Mesendoderm (in vitro differentiated cells): ENCODE data around the gene RNF150.

Source experiments
- DNase-seq: peaks from one replicate; pipeline ENCODE4 v3.0.0; 2013
- H2AK5ac ChIP-seq: 2 replicates; pipeline ENCODE4 v1.6.1; 2013; ENCODE audit warnings: low read length, inconsistent platforms
- H2BK120ac ChIP-seq: 2 replicates; pipeline ENCODE4 v1.6.1; 2013; ENCODE audit warnings: low read depth, mild to moderate bottlenecking, low read length, moderate library complexity, mixed read lengths
- H2BK15ac ChIP-seq: replicated peaks from 2 replicates; pipeline ENCODE4 v1.6.1; 2013; ENCODE audit warnings: low read depth, mild to moderate bottlenecking, moderate library complexity
- H2BK5ac ChIP-seq: 2 replicates; pipeline ENCODE4 v1.6.1; 2013; ENCODE audit warnings: low read length, inconsistent platforms
- H3K18ac ChIP-seq: 2 replicates; pipeline ENCODE4 v1.6.1; 2013; ENCODE audit warnings: mild to moderate bottlenecking, low read length, mixed read lengths
- H3K23ac ChIP-seq: one replicate; pipeline ENCODE4 v1.6.1; 2013; ENCODE audit warnings: low read length
- H3K27ac ChIP-seq: 2 replicates; pipeline ENCODE4 v1.5.1; 2013; ENCODE audit warnings: low read depth, mild to moderate bottlenecking, inconsistent platforms, low read length, moderate library complexity
- H3K27me3 ChIP-seq: 2 replicates; pipeline ENCODE4 v1.6.1; 2013; ENCODE audit warnings: low read length, control low read depth, mild to moderate bottlenecking, inconsistent platforms; ENCODE audit not compliant: insufficient read depth, poor library complexity
- H3K36me3 ChIP-seq: 2 replicates; pipeline ENCODE4 v1.6.1; 2013; ENCODE audit warnings: low read length, inconsistent platforms; ENCODE audit not compliant: control insufficient read depth, insufficient read depth
- H3K4ac ChIP-seq: one replicate; pipeline ENCODE4 v1.6.1; 2013; ENCODE audit warnings: low read depth, mild to moderate bottlenecking, low read length, moderate library complexity
- H3K4me1 ChIP-seq: 2 replicates; pipeline ENCODE4 v1.6.1; 2013; ENCODE audit warnings: low read depth, low read length, inconsistent platforms; ENCODE audit not compliant: control insufficient read depth
- H3K4me2 ChIP-seq: 2 replicates; pipeline ENCODE4 v1.6.1; 2013; ENCODE audit warnings: low read length
- H3K4me3 ChIP-seq: 2 replicates; pipeline ENCODE4 v1.5.1; 2013; ENCODE audit warnings: mild to moderate bottlenecking, low read length
- H3K56ac ChIP-seq: one replicate; pipeline ENCODE4 v1.6.1; 2013; ENCODE audit warnings: low read length
- H3K79me1 ChIP-seq: 2 replicates; pipeline ENCODE4 v1.6.1; 2013; ENCODE audit warnings: low read length, inconsistent platforms
- H3K79me2 ChIP-seq: 2 replicates; pipeline ENCODE4 v1.6.1; 2013; ENCODE audit warnings: mild to moderate bottlenecking, low read length; ENCODE audit not compliant: control insufficient read depth, insufficient read depth
- H3K9ac ChIP-seq: 2 replicates; pipeline ENCODE4 v1.6.1; 2013; ENCODE audit warnings: low read length, inconsistent platforms
- H4K5ac ChIP-seq: one replicate; pipeline ENCODE4 v1.6.1; 2013; ENCODE audit warnings: low read length
- H4K8ac ChIP-seq: one replicate; pipeline ENCODE4 v1.6.1; 2013; ENCODE audit warnings: low read depth, mild to moderate bottlenecking, control low read depth, low read length, moderate library complexity
- WGBS: extraction: QIAGEN DNeasy Blood & Tissue Kit; methylation state at CpG from one replicate; pipeline ENCODE4 v1.1.7; 2013; ENCODE audit warnings: low lambda C conversion rate, missing lambda C conversion rate; ENCODE audit not compliant: insufficient coverage; ENCODE audit errors: extremely low coverage; 5-methylcytosine and 5-hydroxymethylcytosine counted together

The RNF150 gene

GRCh38 chr4:140819610-140820009, 313.7 kb downstream of the RNF150 start:
- no peaks in the 10 kb centered on the region for H3K27me3 ChIP-seq
- WGBS: no CpG with 5 or more reads among the region's 1 CpG
- H3K4me3 ChIP-seq: no peak overlapping the region
- H2AK5ac ChIP-seq: no peak overlapping the region
- H2BK15ac ChIP-seq: no peak overlapping the region
- no peaks in the 10 kb centered on the region for H3K79me1 ChIP-seq
- DNase-seq: no peak
- H3K79me2 ChIP-seq: no peaks in the 10 kb centered on the region
- no peak overlapping the region for H2BK120ac ChIP-seq
- no peak overlapping the region for H4K8ac ChIP-seq
- no peaks in the 10 kb centered on the region for H3K36me3 ChIP-seq
- H3K18ac ChIP-seq: no peak overlapping the region
- H4K5ac ChIP-seq: no peak overlapping the region
- no peak overlapping the region for H3K9ac ChIP-seq
- H3K23ac ChIP-seq: no peak overlapping the region
- H3K4ac ChIP-seq: no peak overlapping the region
- peaks cover 3% of the 10 kb centered on the region for H3K4me1 ChIP-seq
- H2BK5ac ChIP-seq: no peak overlapping the region
- no peak overlapping the region for H3K27ac ChIP-seq
- H3K4me2 ChIP-seq: no peak overlapping the region
- no peak overlapping the region for H3K56ac ChIP-seq

- no peak for DNase-seq
- H3K27me3 ChIP-seq: no peaks in the 10 kb centered on the region
- no peak overlapping the region for H2BK15ac ChIP-seq
- H4K5ac ChIP-seq: no peak overlapping the region
- no peak overlapping the region for H3K56ac ChIP-seq
- H3K4ac ChIP-seq: no peak overlapping the region
- H3K4me1 ChIP-seq: peaks cover 3% of the 10 kb centered on the region
- no peak overlapping the region for H2BK120ac ChIP-seq
- no peak overlapping the region for H2BK5ac ChIP-seq
- H3K18ac ChIP-seq: no peak overlapping the region
- no peak overlapping the region for H3K4me3 ChIP-seq
- no peaks in the 10 kb centered on the region for H3K36me3 ChIP-seq
- H3K27ac ChIP-seq: no peak overlapping the region
- H3K9ac ChIP-seq: no peak overlapping the region
- H3K79me1 ChIP-seq: no peaks in the 10 kb centered on the region
- no peak overlapping the region for H2AK5ac ChIP-seq
- no CpG with 5 or more reads among the region's 1 CpG for WGBS
- no peak overlapping the region for H3K23ac ChIP-seq
- no peak overlapping the region for H4K8ac ChIP-seq
- H3K79me2 ChIP-seq: no peaks in the 10 kb centered on the region
- no peak overlapping the region for H3K4me2 ChIP-seq
Observed at GRCh38 chr4:140818433-140818832, 314.8 kb downstream of the RNF150 start.

- Histone ChIP-seq H3K79me1 (no peaks in the 10 kb centered on the region), H3K56ac (peak overlapping the region; percentile 11), H3K4me1 (peaks cover 3% of the 10 kb centered on the region), H3K4me2 (no peak overlapping the region), H3K79me2 (no peaks in the 10 kb centered on the region), H3K9ac (no peak overlapping the region), H3K4me3 (no peak overlapping the region), H3K27ac (no peak overlapping the region), H2BK5ac (no peak overlapping the region), H2BK15ac (no peak overlapping the region), H4K8ac (no peak overlapping the region), H3K36me3 (no peaks in the 10 kb centered on the region), H3K4ac (no peak overlapping the region), H3K23ac (no peak overlapping the region), H2BK120ac (no peak overlapping the region), H3K18ac (no peak overlapping the region), H4K5ac (no peak overlapping the region), H3K27me3 (no peaks in the 10 kb centered on the region), H2AK5ac (no peak overlapping the region)
- DNase-seq: peak; percentile 32
- WGBS: no CpG with 5 or more reads among the region's 5 CpGs
Observed at GRCh38 chr4:140816806-140817510, 316.3 kb downstream of the RNF150 start.

GRCh38 chr4:140813804-140814203, 319.5 kb downstream of the RNF150 start:
- WGBS: no CpG with 5 or more reads among the region's 2 CpGs
- no peak overlapping the region for H4K5ac ChIP-seq
- H4K8ac ChIP-seq: no peak overlapping the region
- H3K4me2 ChIP-seq: no peak overlapping the region
- H3K27ac ChIP-seq: no peak overlapping the region
- no peaks in the 10 kb centered on the region for H3K79me2 ChIP-seq
- H2BK5ac ChIP-seq: no peak overlapping the region
- no peak overlapping the region for H3K23ac ChIP-seq
- no peaks in the 10 kb centered on the region for H3K79me1 ChIP-seq
- H2AK5ac ChIP-seq: no peak overlapping the region
- H2BK120ac ChIP-seq: no peak overlapping the region
- no peak overlapping the region for H3K4ac ChIP-seq
- no peaks in the 10 kb centered on the region for H3K36me3 ChIP-seq
- H3K27me3 ChIP-seq: no peaks in the 10 kb centered on the region
- no peak for DNase-seq
- no peak overlapping the region for H2BK15ac ChIP-seq
- no peak overlapping the region for H3K18ac ChIP-seq
- no peak overlapping the region for H3K9ac ChIP-seq
- no peak overlapping the region for H3K56ac ChIP-seq
- peaks cover 3% of the 10 kb centered on the region for H3K4me1 ChIP-seq
- H3K4me3 ChIP-seq: no peak overlapping the region

GRCh38 chr4:140812916-140813315, 320.4 kb downstream of the RNF150 start:
- no peaks in the 10 kb centered on the region for H3K79me2 ChIP-seq
- H4K8ac ChIP-seq: no peak overlapping the region
- peaks cover 3% of the 10 kb centered on the region for H3K4me1 ChIP-seq
- no CpG with 5 or more reads among the region's 1 CpG for WGBS
- H2BK15ac ChIP-seq: no peak overlapping the region
- no peak for DNase-seq
- no peak overlapping the region for H3K23ac ChIP-seq
- no peak overlapping the region for H3K27ac ChIP-seq
- no peak overlapping the region for H3K4ac ChIP-seq
- no peak overlapping the region for H2AK5ac ChIP-seq
- no peak overlapping the region for H2BK5ac ChIP-seq
- no peak overlapping the region for H3K56ac ChIP-seq
- H3K79me1 ChIP-seq: no peaks in the 10 kb centered on the region
- no peak overlapping the region for H3K18ac ChIP-seq
- no peak overlapping the region for H2BK120ac ChIP-seq
- no peak overlapping the region for H4K5ac ChIP-seq
- no peaks in the 10 kb centered on the region for H3K27me3 ChIP-seq
- H3K4me2 ChIP-seq: no peak overlapping the region
- no peaks in the 10 kb centered on the region for H3K36me3 ChIP-seq
- no peak overlapping the region for H3K9ac ChIP-seq
- no peak overlapping the region for H3K4me3 ChIP-seq

GRCh38 chr4:140811429-140811828, 321.8 kb downstream of the RNF150 start:
- H3K4me1 ChIP-seq: no peaks in the 10 kb centered on the region
- no peak overlapping the region for H3K9ac ChIP-seq
- H2BK5ac ChIP-seq: no peak overlapping the region
- H3K56ac ChIP-seq: no peak overlapping the region
- no peak overlapping the region for H3K4me3 ChIP-seq
- no peak overlapping the region for H3K4me2 ChIP-seq
- no peak overlapping the region for H3K27ac ChIP-seq
- no peak overlapping the region for H4K5ac ChIP-seq
- H3K23ac ChIP-seq: no peak overlapping the region
- no peak overlapping the region for H3K4ac ChIP-seq
- DNase-seq: no peak
- H3K79me2 ChIP-seq: no peaks in the 10 kb centered on the region
- H2BK120ac ChIP-seq: no peak overlapping the region
- H2BK15ac ChIP-seq: no peak overlapping the region
- no peak overlapping the region for H4K8ac ChIP-seq
- H3K36me3 ChIP-seq: no peaks in the 10 kb centered on the region
- H3K27me3 ChIP-seq: no peaks in the 10 kb centered on the region
- no peak overlapping the region for H3K18ac ChIP-seq
- no CpG with 5 or more reads among the region's 4 CpGs for WGBS
- H2AK5ac ChIP-seq: no peak overlapping the region
- H3K79me1 ChIP-seq: no peaks in the 10 kb centered on the region
